Stimulated activated CD8-positive, alpha-beta memory T cell treated with anti-CD3 and anti-CD28 coated beads, Interleukin-4, amount 100 ng/mL, for 4 hours (primary cell): ENCODE data around the gene TRIM50.
A peak's percentile ranks its signal among the peaks of the same experiment; 100 is the strongest.
"Not testable (repeated sequence)": the region's sequence is repeated elsewhere in the genome, so short reads cannot be mapped to it uniquely, and the experiment has no call there.

ENCODE experiments used
- DNase-seq, 2 donors: peaks; one replicate each; pipeline ENCODE4 v3.0.0-alpha.2; 2020; ENCODE audit warnings: low read depth in 2 of 2, low spot score in 1 of 2

The TRIM50 gene

DNA sequence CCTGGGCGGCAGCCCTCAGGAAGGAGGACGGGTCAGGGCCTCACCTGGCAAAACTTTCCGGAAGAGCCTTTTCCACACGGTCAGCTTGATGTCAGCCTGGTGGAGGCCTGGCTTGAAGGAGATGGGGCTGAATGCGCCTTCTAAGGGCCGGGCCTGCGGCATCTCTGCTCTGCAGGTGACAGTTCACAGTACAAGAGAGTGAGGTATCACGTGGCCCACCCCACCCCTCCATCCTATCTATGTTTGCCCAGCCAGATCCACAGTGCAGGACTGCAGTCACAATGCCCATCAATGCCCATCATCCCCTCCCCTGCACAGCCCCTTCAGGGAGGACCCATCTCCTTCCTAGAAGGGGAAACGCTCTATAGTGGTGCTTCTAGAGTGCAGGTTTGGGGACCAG lies 11.4 kb downstream of the TRIM50 start:
- no peak for DNase-seq

DNA sequence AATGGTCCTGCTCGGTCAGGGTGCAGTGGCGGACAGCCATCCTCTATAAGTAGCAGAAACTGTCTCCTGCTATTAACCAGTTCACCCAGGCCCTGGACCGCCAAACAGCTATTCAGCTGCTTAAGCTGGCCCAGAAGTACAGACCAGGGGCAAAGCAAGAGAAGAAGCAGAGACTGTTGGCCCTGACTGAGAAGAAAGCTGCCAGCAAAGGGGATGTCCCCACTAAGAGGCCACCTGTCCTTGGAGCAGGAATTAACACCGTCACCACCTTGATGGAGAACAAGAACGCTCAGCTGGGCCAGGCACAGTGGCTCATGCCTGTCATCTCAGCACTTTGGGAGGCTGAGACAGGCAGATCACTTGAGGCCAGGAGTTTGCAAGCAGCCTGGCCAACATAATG lies 13.6 kb downstream of the TRIM50 start:
- no peak for DNase-seq

DNA sequence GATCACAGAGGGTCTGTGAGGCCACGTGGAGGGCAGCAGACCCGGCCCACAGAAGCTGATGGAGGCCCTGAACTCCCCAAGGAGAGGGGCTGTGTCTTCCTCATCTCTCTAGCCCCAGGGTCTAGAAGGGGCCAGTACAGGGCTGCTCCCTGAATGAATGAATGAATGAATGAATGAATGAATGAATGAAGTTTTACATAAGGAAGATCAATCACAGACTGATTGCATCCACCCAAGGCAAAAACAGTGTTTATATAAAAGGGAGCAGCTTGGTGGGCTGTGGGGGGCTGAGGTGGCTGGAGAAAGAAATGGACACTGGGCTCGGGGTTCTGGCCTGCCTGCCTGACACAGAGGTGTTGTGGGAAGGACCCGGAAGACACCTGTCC lies 14.4 kb downstream of the TRIM50 start:
- no peak for DNase-seq

DNA sequence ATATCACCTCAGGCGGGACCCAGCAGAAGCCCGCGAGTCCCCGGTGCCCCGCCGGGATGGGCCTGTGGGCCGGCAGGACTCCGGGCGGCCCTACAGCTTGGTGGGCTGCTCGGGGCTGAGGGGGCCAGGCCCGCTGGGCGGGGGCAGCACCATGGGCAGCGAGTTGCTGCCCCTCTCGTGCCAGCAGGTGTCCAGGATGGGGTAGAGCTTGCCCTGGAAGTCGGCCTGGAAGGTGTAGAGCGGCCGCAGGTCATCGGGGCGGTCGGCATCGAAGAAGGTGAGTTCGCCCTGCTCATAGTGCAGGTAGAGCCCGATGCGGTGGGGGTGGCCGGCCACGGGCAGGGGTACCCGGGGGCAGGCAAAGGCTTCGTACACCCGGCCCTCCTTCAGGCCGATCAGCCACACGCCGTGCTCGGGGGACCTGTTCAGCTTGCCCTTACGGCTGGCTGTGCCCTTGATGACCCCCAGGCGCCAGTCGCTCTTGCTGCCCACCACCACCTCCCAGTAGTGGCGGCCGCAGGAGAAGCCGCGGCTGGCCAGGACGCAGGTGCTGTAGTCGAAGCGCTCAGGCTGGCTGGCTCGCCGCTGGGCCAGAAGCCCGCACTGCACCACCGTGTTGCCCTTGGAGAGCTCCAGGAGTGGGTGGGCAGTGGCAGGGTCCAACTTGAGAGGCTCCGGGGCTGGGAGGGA lies 14.9 kb downstream of the TRIM50 start:
- DNase-seq = no peak

DNA sequence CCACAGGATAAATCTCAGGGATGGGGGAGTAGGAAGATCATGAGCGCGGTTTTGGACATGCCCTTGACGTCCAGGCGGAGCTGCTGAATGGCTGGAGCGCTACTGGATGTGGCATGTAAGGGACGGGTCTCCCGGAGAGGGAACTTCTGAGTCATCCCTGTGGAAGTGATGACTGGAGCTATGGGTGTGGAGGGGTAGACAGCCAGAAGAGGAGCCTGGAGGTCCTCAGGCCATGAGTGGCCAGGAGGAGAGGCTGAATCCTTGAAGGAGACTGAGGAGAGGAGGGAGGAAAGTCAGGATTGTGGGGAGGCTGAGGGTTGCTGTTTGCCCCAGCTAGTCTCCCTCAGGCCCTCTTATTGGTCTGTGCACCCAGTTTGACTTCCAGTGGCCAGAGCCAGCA lies 16.5 kb downstream of the TRIM50 start:
- not testable (repeated sequence) for DNase-seq

DNA sequence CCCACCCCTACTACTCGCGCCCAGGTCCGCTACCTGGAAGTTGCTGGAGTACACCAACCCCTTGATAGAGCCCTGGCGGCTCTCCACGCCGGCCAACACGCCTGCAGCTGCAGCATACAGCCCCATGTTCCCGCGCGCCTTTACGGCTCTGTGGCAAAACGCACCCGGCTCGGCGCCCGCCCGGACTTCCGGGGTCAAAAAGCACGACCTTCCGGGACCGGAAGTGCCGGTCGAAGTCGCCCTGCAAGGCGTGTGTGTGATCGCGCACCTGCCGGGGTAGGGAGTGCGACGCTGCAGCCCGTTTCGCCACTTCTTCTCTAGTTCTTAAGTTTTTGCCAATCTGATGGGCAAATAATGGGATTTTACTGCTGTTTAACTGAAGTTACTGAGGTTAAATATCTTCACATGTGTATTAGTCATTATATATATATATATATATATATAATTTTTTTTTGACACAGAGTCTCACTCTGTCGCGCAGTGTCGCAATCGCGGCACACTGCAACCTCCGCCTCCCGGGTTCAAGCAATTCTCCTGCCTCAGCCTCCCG lies 19.1 kb downstream of the TRIM50 start, which contains the start of gene NSUN5:
Gene NSUN5 (minus strand): TSS at position 162 of the 550 bp plus-strand sequence. CDS start 36 bp downstream, at position 126.
- DNase-seq = peak; percentile 61 to 79

DNA sequence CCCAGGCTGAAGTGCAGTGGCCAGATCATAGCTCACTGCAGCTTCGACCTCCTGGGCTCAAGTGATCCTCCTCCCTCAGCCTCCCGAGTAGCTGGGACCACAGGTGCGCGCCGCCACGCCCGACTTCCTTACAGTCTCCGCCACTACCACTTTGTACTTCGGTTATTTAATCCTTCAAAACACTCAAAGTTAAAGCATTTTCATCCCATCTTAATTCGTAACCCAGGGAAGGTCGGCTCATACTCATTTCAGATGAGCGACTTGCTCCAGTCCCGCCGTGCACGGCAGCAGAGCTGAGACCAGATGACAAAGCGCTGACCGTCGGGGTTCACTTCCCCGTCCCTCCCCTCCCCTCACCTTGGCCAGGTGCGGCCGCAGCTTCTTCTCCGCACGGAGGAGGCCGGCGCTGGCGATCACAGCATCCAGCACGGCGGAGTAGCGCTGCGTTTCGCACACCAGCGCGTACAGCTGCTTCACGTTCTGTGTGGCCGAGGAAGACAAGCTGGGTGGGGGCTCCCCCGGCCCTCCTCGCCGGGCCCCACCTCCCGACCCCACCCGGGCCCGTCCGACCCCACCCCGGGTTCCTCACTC lies 19.7 kb downstream of the TRIM50 start:
- DNase-seq = no peak

DNA sequence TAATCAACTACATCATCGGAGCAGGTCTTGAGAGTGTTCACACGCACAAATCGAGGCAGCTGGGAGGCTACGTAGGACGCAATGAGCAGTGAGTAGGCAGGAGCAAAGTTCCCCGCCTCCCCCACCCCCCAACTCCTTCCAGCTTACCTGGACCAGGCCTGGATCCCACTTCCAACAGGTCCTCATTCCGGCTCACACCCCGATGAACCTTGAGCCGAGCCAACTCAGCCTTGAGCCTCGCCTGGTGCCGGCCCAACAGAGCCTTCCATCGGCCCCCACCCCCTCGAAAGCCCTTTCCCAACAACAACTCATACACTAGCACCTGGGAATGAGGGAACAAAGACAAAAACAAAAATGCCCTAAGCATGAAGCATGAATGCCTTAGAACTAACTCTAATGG lies 20.4 kb downstream of the TRIM50 start:
- no peak for DNase-seq

DNA sequence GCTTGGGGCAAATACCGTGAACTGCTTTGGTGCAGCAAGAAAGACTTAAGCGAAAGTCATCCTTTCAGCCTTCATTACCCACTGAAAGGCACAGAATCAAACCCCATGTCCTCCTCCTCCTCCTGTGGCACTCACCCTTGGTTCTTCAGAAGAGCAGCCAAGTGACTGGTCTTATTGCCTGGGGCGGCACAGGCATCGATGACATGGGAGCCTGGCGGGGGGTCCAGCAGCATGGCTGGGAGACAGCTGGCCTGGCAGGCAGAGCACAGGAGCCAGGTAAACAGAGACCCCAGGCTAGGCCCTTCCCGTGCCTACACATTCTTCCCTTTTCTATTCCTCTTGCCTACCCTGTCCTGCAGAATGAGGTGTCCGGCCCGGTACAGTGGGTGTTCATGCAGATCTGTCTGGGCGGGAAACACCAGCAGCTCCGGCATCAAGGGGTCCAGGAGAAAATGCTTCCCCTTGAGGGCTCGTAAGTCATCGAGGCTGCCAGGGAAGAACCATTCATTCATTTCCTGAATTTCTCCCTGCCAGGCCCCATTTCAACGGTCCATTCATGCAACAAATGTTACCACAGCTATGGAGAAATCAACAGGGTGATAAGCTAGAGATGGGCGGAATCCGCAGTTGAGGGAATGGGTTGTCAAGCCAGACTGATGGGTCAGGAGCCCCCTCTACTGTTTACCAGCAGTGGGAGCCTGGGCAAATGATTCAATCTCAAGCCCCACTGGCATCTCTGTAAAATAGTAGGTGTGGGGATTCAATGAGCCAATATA lies 23.1 kb downstream of the TRIM50 start:
- not testable (repeated sequence) for DNase-seq

DNA sequence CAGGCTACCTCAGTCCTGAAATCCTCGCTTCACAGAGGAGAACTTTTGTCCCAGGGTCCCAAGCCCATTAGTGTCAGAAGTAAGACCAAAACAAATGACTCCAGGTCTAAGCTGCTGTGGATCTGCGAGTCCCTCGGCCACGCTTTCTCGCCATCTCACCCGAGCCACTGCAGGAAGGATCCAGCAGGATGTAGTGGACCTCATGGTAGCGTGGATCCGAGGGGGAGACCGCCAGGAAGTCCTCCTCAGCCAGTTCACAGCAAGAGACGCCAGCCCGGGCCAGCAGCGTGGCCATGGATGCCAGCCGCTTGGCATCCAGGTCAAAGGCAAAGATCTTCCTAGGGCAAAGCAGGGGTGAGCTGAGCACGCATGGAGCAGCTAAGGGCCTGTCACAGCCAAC lies 23.8 kb downstream of the TRIM50 start:
- DNase-seq = no peak

DNA sequence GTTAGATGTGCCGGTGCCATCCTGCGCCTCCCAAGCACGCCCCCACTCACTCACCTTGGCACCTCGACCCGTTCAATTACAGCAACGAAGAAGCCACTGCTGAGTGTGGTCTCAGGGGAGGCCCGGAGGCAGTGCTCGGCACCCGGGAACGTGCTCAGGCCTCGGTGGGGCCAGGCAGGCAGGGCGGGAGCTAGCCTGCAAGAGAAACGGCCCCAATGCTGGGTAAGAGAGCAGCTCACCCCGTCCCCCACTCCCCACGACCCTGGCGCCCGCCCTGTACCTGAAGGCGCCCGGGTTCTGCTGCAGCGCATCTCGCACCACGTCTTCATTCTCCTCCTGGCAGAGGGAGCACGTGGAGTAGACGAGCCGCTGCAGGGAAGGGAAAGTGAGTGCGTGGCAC lies 24.3 kb downstream of the TRIM50 start:
- DNase-seq = no peak

DNA sequence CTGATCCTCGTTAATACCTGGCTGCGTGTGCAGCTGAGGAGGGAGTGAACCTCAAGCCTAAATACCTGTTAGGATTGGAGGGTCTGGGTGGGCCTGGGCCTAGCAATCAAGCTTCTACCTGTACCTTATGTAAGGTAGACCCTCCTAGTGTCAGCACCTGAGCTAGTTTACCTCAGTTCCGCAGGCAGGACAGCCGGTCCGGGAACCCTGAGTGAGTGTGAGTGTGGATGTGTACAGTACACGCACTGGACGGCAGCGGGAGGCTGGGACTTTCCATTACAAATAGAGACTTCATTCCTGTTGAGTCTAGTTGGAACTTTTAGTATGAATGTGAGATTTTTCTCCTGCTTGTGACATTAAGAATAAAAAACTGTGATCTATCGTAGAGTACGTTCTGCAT lies 25.0 kb downstream of the TRIM50 start:
- DNase-seq = not testable (repeated sequence)

DNA sequence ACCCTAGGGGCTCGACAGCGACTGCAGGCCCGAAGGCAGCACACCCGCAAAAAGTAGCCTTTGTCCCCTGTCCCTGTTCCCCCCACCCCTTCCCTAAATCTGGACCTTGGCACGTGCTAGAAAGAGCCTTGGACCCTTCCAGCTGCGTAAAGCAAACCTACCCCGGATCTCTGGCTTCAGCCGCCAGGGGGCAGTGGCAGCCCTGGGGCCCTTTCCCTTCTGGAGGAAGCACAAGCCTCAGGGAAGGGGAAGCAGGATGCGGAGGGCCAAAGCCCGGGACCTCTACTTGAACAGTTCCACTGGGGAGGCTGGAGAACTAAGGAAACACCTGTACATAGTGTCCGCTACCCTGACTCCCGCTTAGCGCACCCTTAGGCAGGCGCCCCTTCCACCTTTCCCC lies 26.8 kb downstream of the TRIM50 start:
- not testable (repeated sequence) for DNase-seq

DNA sequence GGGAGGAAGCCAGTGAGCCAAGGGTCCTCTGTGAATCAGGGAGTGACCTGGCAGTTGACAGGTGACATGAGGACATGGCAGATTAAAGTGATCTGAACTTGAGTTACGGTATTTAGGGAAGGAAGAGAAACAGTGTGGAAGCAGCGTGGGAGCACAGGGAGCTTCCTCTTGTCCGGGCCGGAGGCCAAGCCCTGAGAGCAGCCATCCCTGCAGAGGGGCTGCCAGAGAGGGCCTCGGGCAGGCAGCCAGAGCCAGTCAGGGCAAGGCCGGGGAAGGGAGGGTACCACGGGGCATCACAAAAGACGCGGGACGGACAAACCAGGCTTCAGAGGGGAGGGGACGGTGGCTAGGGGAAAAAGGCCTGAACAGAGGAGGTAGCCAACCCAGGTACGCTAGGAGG lies 28.1 kb downstream of the TRIM50 start:
- DNase-seq = not testable (repeated sequence)

DNA sequence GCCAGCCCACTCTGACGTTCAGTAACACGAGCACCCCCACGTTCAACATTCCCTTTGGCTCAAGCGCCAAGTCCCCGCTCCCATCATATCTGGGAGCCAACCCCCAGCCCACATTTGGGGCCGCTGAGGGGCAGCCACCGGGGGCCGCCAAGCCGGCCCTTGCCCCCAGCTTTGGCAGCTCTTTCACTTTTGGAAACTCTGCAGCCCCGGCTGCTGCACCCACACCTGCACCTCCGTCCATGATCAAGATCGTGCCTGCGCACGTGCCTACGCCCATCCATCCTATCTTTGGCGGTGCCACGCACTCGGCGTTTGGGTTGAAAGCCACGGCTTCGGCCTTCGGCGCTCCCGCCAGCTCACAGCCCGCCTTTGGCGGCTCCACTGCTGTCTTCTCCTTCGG lies 30.2 kb downstream of the TRIM50 start:
- DNase-seq = not testable (repeated sequence)

DNA sequence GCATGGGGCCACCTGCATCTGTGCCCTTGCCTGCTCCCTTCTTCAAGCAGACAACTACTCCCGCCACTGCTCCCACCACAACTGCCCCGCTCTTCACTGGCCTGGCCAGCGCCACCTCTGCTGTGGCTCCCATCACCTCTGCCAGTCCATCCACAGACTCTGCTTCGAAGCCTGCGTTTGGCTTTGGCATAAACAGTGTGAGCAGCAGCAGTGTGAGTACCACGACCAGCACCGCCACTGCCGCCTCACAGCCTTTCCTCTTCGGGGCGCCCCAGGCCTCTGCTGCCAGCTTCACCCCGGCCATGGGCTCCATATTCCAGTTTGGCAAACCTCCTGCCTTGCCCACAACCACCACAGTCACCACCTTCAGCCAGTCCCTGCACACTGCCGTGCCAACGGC lies 30.6 kb downstream of the TRIM50 start:
- DNase-seq = not testable (repeated sequence)

DNA sequence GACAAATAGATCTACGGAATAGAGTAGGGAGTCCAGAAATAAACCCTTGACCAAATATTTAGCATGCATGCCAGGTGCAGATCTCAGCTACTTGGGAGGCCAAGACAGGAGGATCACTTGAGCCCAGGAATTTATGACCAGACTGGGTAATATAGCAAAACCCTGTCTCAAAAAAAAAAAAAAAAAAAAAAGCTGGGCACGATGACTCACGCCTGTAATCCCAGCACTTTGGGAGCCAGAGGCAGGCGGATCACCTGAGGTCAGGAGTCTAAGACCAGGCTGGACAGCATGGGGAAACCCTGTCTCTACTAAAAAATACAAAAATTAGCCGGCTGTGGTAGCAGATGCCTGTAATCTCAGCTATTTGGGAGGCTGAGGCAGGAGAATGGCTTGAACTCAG lies 50.7 kb downstream of the TRIM50 start:
- not testable (repeated sequence) for DNase-seq

DNA sequence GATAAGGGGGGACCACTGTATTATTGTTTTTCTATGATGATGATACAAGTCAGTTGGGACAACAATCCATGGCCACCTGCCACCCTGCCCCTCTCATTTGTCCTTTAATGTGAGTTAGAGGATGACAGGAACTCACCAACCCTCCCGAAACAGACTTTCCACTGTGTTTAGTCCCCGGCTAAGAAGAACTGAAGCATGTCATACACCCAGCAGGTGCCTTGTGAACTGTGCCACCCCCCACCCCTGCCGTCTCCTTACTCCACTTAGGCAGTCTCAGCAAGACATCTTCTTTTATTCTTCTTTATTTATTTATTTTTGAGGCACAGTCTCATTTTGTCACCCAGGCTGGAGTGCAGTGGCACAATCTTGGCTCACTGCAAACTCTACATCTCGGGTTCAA lies 60.1 kb downstream of the TRIM50 start:
- DNase-seq = not testable (repeated sequence)

DNA sequence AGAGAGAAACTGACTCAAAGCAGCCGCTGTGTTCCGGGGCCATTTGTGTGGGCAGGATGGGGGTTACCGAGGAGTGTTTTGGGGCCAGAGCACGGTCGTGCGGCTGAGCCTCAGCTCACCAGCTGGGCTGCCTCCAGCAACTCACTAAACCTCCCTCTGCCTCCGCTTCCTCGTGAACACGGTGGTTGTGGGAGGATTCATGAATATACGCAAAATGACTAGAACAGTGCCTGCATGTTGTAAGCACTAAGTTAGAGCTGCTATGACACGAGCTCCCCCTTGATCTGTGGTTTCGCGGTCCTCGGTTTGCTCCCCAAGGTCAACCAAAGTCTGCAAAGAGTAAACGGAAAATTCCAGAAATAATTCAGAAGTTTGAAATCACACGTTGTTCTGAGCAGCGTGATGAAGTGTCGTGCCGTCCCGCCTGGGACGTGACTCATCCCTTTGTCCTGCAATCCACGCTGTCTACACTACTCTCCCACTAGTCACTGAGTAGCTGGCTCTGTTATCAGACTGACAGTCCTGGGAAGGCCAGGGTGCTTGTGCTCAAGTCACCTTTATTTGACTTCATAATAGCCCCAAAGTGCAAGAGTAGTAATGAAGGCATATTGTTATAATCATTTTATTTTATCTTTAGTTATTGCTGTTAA lies 61.0 kb downstream of the TRIM50 start:
- DNase-seq = not testable (repeated sequence)
